RCC 7860 (cell line): ENCODE measurements around the gene RNASE13.

Experiments
- DNase-seq: peaks from one replicate; pipeline ENCODE4 v3.0.0-alpha.2; 2015; ENCODE audit warnings: low spot score
- FAIRE-seq: peaks from 2 replicates; lab custom pipeline; 2012; peaks lifted over from hg19 to GRCh38; lab: Jason Lieb, UNC

RNASE13 gene

DNA sequence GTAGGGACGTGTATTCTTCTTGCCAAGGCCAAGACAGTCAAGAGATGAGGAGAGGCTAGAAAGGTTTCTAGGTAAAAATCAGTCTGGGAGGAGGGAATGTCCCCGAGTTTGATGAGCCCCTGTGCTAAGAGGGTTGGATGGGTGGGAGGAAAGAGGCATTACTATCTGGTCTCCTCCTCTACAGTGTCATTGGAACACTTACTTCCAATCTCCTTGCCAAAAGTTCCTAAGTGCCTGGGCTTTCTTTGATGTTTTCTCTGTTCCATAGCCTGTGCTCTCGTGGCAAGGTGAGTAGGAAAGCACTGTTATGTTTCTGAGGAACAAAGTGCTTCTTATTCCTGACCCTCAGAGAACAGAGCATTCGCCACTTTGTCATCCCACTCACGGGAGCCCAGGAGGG lies at the start of gene RNASE13:
RNASE13 (minus strand) TSS at position 101 of the 400 bp plus-strand sequence. CDS start 519 bp downstream, outside the sequence.
- DNase-seq (no peak), FAIRE-seq (no peak)

GRCh38 chr14:21084396-21084795 lies 49.8 kb upstream of the RNASE13 start:
- FAIRE-seq: no peak
- no peak for DNase-seq

GRCh38 chr14:21083565-21084325 lies 49.1 kb upstream of the RNASE13 start:
- FAIRE-seq (no peak), DNase-seq (no peak)

GRCh38 chr14:21081521-21082142 lies 47.0 kb upstream of the RNASE13 start:
- no peak for FAIRE-seq
- DNase-seq: no peak

- FAIRE-seq (no peak), DNase-seq (no peak)
These were observed 44.1 kb upstream of the RNASE13 start for GRCh38 chr14:21078726-21079125.

DNA sequence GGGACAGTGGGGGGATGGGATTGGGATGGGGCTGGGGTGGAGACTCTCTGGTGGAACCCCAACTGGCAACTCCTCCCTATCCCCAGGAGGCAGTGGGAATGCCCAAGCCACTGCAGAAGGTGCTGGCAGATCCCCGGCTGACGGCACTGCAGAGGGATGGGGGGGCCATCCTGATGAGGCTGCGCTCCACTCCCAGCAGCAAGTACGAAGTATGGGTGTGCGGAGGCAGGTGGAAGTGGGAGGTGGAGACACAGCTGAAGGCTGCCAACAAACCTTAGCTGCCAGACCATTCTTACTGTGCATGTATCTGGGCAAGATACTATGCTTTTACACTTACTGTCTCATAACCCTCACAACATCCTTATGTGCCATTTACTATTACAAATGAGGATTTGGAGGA lies 43.7 kb upstream of the RNASE13 start:
- FAIRE-seq: no peak

DNA sequence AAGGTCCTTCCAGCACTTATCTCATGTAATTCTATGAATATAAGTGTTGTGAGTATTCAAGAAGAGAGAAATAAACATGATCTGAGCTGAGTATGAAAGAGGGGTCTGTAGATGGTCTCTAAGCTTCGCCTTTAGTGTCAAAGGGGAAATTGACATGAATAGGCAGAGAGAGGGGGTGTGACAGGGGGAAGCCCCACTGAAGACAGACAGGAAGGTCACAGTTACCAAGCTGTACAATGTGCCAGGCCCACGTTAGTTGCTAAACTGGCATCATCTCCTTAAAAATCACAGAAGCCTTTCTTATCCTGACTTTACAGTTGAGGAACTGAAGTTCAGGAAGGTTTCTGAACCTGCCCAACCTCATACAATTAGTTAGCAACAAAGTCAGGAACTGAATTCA lies 43.1 kb upstream of the RNASE13 start:
- DNase-seq (no peak), FAIRE-seq (no peak)

More for the DNA sequence above, 43.7 kb upstream of the RNASE13 start:
- no peak for DNase-seq

GRCh38 chr14:21075719-21076437 lies 41.3 kb upstream of the RNASE13 start:
- FAIRE-seq (no peak), DNase-seq (no peak)

DNA sequence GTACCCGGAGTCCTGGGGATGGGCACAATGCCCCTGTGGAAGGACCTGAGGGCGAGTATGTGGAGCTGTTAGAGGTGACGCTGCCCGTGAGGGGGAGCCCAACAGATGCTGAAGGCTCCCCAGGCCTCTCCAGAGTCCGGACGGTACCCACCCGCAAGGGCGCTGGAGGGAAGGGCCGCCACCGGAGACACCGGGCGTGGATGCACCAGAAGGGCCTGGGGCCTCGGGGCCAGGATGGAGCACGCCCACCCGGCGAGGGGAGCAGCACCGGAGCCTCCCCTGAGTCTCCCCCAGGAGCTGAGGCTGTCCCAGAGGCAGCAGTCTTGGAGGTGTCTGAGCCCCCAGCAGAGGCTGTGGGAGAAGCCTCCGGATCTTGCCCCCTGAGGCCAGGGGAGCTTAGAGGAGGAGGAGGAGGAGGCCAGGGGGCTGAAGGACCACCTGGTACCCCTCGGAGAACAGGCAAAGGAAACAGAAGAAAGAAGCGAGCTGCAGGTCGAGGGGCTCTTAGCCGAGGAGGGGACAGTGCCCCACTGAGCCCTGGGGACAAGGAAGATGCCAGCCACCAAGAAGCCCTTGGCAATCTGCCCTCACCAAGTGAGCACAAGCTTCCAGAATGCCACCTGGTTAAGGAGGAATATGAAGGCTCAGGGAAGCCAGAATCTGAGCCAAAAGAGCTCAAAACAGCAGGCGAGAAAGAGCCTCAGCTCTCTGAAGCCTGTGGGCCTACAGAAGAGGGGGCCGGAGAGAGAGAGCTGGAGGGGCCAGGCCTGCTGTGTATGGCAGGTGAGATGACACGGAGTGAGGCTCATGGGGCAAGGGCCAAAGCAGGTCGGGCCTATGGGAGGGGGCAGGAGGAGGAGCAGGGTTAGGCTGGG lies 40.0 kb upstream of the RNASE13 start:
- FAIRE-seq: no peak

GRCh38 chr14:21073921-21074320 lies 39.3 kb upstream of the RNASE13 start:
- no peak for DNase-seq
- no peak for FAIRE-seq

More for the DNA sequence above, 40.0 kb upstream of the RNASE13 start:
- no peak for DNase-seq

DNA sequence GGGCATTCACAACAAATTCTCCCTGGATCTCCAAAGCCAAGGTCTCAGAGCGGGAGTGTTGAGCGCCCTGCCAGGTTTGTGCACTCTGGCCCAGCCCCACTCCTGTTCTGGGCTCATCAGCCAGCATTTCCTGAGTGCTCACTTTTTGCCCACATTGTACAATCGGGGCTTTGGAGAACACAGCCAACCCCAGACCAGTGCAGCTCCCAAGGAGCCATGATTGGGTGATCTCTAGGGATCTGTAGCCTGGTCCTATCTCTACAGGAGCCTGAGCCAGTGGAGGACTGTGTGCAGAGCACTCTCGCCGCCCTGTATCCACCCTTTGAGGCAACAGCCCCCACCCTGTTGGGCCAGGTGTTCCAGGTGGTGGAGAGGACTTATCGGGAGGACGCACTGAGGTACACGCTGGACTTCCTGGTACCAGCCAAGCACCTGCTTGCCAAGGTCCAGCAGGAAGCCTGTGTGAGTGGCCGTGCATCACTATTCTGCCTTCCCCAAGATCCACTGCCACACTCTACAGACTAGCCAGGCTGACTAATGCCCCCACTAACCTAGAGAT lies 38.3 kb upstream of the RNASE13 start:
- DNase-seq (no peak), FAIRE-seq (no peak)

DNA sequence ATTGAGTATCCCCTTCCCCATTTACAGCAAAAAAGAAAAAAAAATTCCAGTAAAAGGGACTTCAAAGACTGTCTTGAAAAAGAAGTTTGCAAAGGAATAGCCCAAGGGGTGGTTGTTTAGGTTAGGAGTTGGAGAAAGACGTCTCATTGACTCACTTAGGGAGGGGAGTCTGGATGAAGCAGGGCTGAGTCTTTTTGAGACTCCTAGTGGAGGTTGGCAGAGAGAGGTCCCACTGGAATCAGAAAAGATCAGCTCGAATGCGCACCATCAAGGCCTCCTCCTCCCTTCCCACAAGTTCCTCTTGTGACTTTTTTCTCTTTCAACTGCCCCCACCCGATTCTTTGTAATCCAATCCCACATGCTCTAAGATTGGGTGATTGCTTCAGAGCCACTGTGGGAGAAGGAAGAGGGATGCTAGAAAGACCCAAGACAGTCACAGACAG lies 37.4 kb upstream of the RNASE13 start:
- FAIRE-seq (no peak), DNase-seq (no peak)

DNA sequence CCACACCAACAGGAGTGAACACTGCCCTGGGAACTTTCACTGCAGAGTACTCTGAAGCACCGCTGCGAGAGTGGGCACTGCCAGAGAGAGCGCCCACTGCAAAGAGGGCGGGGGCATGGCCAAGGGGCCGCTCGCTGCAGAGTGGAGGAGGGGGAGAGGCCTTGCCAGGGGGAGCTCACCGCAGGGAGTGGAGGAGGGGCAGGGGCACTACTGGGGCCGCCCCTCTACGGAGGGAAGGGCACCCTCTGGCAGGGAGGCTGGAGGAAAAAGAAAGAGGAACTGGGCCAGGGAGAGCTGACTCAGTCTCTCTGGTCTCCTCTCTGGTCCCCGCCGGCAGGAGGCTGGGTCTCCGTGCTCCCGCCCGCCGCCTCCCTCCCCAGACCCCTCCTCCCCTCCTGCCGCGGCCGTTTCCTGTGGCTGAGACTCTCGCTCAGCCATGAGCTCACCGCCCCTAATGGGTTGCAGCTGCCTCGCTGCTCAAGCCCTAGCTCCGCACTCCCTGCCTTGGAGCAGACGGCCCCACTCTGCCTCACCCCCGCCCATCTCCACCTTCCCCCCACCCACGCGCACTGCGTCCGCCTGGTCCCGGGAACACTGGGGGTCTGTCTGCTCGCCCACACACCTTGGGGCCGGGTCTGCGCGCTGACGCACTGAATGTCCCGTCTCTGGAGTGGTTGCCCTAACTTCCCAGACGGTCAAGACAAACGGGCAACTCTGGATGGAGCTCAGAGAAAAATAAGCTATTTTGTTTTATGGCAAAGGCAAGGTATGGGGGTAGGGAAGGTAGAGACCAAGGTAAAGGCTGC lies 36.8 kb upstream of the RNASE13 start:
- FAIRE-seq (peak; percentile 52), DNase-seq (peak; percentile 84)

DNA sequence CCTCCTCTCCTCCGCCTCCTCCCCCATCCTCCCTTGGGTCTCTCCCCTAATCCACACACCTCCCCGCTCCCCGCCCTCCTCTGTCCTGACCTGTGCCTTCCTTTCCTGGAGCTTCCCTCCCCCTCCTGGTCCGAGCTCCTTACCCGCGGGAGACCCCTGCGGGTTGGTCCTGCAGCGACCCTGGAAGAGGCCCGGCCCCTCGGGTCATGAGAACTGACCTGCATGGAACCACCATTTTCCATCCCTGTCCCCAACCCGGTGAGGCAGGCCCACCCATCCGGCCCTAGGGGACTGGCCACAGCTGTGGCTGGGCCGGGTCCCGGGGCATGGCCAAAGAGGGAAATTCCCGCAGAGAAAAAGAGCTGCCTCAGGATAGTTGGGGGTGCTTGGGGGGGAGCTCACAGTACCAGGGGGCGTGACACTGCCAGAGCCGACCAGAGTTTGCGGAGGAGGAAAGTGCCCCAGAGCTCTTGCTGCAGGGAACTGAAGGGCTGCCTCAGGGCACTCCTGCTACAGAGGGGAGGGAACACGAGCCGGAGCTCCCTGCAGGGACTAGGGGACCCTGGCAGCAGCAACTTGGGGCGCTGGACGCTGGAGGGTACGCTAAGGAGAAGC lies 36.1 kb upstream of the RNASE13 start:
- FAIRE-seq: no peak
- peak; percentile 41 for DNase-seq

- no peak for FAIRE-seq
- no peak for DNase-seq
These were observed 35.5 kb upstream of the RNASE13 start, which contains the start of gene ARHGEF40 for GRCh38 chr14:21070083-21070609. Gene ARHGEF40, plus strand, starts transcription at chr14:21070304. Its CDS starts 93 bp downstream, at chr14:21070397.

DNA sequence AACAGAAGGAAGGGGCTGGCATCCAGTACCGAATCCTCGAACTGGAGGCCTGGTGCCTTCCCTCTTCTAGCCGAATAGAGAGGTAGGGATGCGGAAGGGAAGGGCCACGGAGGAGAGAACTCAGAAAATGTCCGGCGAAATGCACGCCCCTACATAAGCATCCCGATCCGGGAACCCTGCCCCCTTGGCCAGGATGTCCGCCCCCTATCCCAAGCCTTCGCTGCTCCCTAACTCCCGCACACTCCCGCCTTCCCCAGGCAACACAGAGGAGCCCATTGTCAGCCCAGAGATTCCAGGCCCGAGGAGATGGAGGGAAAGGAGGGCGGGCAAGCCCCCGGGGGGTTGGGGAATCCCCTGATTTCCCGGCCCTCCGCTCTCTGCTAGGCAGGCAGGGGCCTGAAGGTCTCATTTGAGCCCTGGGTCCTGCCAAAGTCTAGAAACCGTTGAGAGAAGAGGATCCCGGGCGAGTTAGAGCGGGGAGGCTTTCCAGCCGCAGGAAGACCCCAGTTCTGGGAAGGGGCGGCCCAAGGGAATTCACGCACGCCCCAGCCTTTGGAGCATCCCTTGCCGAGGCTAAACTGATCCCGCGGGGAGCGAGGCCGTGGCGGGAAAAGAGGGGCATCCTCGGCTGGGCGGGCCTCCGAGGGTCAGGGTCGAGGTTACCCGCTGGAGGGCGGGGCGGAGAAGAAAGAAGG lies 34.9 kb upstream of the RNASE13 start:
- DNase-seq: no peak
- no peak for FAIRE-seq

DNA sequence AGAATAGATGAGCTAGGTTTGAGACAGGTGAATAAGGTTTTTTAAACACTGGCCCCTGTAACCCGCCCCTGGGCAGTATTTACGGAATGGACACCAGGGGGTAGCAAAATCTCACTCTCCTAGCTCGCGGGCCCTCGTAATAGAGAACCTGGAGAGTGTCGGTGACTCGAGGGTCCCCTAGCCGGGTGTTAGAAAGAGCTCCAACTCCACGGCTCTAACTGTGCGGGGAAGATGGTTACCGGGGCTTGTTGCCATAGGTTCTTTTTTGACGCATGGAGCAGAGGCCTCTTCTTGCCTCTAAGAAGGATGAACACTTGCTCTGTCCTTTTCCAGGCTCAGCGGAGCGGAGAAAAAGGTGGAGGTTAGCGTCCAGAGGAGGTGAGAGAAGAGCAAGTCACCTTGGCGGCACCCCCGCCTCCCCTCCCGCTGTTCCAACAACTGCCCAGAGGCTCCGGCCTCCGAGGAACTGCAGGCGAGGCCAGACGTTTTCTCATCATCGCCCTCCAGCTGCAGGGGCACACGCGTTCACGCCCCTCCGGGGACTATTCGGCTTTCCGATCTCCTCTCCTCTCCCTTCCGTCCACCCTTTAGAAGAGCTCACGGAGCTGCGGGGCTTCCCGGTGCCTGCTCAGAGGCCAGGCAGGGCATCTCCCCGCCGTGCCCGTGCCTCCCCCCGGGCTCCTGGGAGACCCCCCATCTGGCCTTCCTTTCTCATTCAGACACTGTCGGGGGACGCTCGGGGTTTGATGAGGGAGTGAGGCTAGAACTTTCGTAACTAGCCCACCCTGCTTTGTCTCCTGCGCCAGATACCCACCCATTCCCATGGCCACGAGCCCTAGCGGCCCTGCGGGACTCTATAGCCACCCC lies 34.1 kb upstream of the RNASE13 start:
- DNase-seq: no peak
- FAIRE-seq: no peak
